DOHH2 (cell line): ENCODE results near the gene AUTS2.

Source experiments
- H3F3A ChIP-seq: fragments of 200-600 bp; sonication (generic), shearing (Covaris generic); 2 replicates; pipeline ENCODE4 v1.6.0; 2016; ENCODE audit warnings: antibody characterized with exemption, mild to moderate bottlenecking; ENCODE audit not compliant: control insufficient read depth, insufficient read depth
- H3K27ac ChIP-seq: fragments of 200-600 bp; sonication (generic); 2 replicates; pipeline ENCODE4 v1.5.1; 2014; ENCODE audit warnings: low read depth, mild to moderate bottlenecking, low read length, moderate library complexity
- H3K27me3 ChIP-seq: fragments of 200-600 bp; sonication (generic); 2 replicates; pipeline ENCODE4 v1.6.1; 2014; ENCODE audit warnings: mild to moderate bottlenecking, low read length, mixed read lengths; ENCODE audit not compliant: control insufficient read depth
- H3K36me3 ChIP-seq: fragments of 200-600 bp; sonication (generic); 2 replicates; pipeline ENCODE4 v1.6.1; 2014; ENCODE audit warnings: mild to moderate bottlenecking, low read length, moderate library complexity, mixed read lengths; ENCODE audit not compliant: control insufficient read depth
- H3K4me1 ChIP-seq: fragments of 200-600 bp; sonication (generic); 2 replicates; pipeline ENCODE4 v1.6.1; 2014; ENCODE audit warnings: mild to moderate bottlenecking, low read length, mixed read lengths; ENCODE audit not compliant: control insufficient read depth
- H3K4me2 ChIP-seq: fragments of 200-600 bp; sonication (generic); 2 replicates; pipeline ENCODE4 v1.6.0; 2014; ENCODE audit warnings: mild to moderate bottlenecking, low read length, moderate library complexity
- H3K4me3 ChIP-seq: fragments of 200-600 bp; sonication (generic); 2 replicates; pipeline ENCODE4 v1.5.1; 2014; ENCODE audit warnings: mild to moderate bottlenecking, low read length, mixed read lengths
- H3K79me2 ChIP-seq: fragments of 200-600 bp; sonication (generic); 2 replicates; pipeline ENCODE4 v1.6.1; 2014; ENCODE audit warnings: mild to moderate bottlenecking, low read length, mixed read lengths; ENCODE audit not compliant: control insufficient read depth
- H3K9me2 ChIP-seq: fragments of 200-600 bp; sonication (generic); replicated peaks from 2 replicates; pipeline ENCODE4 v1.6.1; 2014; ENCODE audit warnings: mild to moderate bottlenecking, low read length, mixed read lengths; ENCODE audit not compliant: control insufficient read depth
- H3K9me3 ChIP-seq: fragments of 200-600 bp; sonication (generic); 2 replicates; pipeline ENCODE4 v1.6.1; 2014; ENCODE audit warnings: antibody characterized with exemption, low read length, mixed read lengths; ENCODE audit not compliant: control insufficient read depth, insufficient read depth
- H4K20me1 ChIP-seq: fragments of 200-600 bp; sonication (generic); 2 replicates; pipeline ENCODE4 v1.6.0; 2014; ENCODE audit warnings: low read depth, mild to moderate bottlenecking, antibody characterized with exemption, low read length, moderate library complexity; ENCODE audit not compliant: control insufficient read depth, insufficient read depth
- CTCF ChIP-seq: fragments of 200-600 bp; sonication (generic); IDR thresholded peaks from one replicate; pipeline ENCODE4 v1.5.1; 2014; ENCODE audit warnings: antibody characterized with exemption, mild to moderate bottlenecking, low read depth, low read length; ENCODE audit not compliant: poor library complexity, severe bottlenecking
- EZH2phosphoT487 ChIP-seq: fragments of 200-600 bp; sonication (generic); IDR thresholded peaks from 2 replicates; pipeline ENCODE4 v1.6.1; 2017; ENCODE audit warnings: borderline replicate concordance, mild to moderate bottlenecking, antibody characterized with exemption, low read length, moderate library complexity, mixed read lengths

The AUTS2 gene

DNA sequence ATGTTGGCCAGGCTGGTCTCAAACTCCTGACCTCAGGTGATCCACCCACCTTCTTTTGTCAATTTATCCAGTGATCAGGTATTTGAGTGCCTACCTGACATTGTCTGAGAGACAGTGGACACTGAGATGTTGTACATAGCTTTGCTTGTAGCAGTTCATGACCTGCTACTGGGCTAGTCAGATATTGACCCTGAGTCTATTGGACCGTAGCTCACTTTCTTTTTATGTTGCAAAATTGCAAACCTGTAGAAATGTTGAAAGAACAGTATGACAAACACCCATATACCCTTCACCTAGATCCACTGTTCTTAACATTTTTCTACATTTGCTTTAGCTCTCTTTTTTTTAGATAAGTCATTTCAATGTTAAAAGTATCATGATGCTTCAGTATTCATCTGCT lies 1123.2 kb downstream of the AUTS2 start:
- H3K4me3 ChIP-seq: no peak overlapping the region
- peaks cover 26% of the 10 kb centered on the region for H3K4me1 ChIP-seq
- H3K27ac ChIP-seq: no peak overlapping the region
- no peaks in the 10 kb centered on the region for H3K9me2 ChIP-seq
- H3K9me3 ChIP-seq: no peaks in the 10 kb centered on the region
- peaks cover 3% of the 10 kb centered on the region for H3K36me3 ChIP-seq
- H3F3A ChIP-seq: no peaks in the 10 kb centered on the region
- peaks cover 81% of the 10 kb centered on the region for H3K79me2 ChIP-seq
- no peak overlapping the region for H3K4me2 ChIP-seq
- H4K20me1 ChIP-seq: peaks cover 24% of the 10 kb centered on the region
- no peaks in the 10 kb centered on the region for H3K27me3 ChIP-seq
- no peak for TF ChIP-seq CTCF
- no peak for TF ChIP-seq EZH2phosphoT487

- TF ChIP-seq CTCF (no peak), EZH2phosphoT487 (no peak)
These were observed 1125.1 kb downstream of the AUTS2 start for GRCh38 chr7:70723339-70723738.

GRCh38 chr7:70725448-70725847 lies 1127.2 kb downstream of the AUTS2 start:
- TF ChIP-seq CTCF (no peak), EZH2phosphoT487 (no peak)
- peaks cover 84% of the 10 kb centered on the region for H3K79me2 ChIP-seq

More at GRCh38 chr7:70723339-70723738, 1125.1 kb downstream of the AUTS2 start:
- Histone ChIP-seq H3K9me2 (no peaks in the 10 kb centered on the region), H3K4me2 (no peak overlapping the region), H3F3A (no peaks in the 10 kb centered on the region), H3K36me3 (peaks cover 3% of the 10 kb centered on the region; the same call in 1 of the 2 replicates), H3K27ac (no peak overlapping the region), H4K20me1 (peaks cover 9% of the 10 kb centered on the region; the same call in 1 of the 2 replicates), H3K79me2 (peaks cover 80% of the 10 kb centered on the region), H3K9me3 (no peaks in the 10 kb centered on the region), H3K4me1 (peaks cover 9% of the 10 kb centered on the region), H3K4me3 (no peak overlapping the region), H3K27me3 (no peaks in the 10 kb centered on the region)

DNA sequence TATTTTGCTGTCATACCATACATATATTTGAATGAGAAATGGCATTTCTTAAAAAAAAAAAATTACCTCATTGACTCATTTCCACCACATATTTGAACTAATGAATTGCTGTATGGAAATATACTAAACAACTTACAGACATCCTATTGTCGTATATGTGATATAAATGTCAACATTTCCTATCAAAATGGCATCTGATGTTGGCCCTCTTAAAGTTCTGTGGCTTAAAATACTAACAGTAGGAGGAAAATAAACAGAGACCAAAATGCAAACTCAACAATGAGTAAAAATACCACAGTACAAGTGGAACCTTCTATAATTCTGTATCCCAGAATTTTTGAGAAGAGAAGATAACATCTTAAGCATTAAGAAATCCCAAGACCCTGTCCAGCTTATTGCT lies 1128.0 kb downstream of the AUTS2 start:
- peaks cover 13% of the 10 kb centered on the region for H3K4me1 ChIP-seq
- no peak overlapping the region for H3K4me2 ChIP-seq
- H3K27ac ChIP-seq: no peak overlapping the region
- no peaks in the 10 kb centered on the region for H3K27me3 ChIP-seq
- no peaks in the 10 kb centered on the region for H3F3A ChIP-seq
- no peak overlapping the region for H3K4me3 ChIP-seq
- H3K36me3 ChIP-seq: peaks cover 6% of the 10 kb centered on the region; the same call in 1 of the 2 replicates
- no peaks in the 10 kb centered on the region for H3K9me2 ChIP-seq
- peaks cover 86% of the 10 kb centered on the region for H3K79me2 ChIP-seq
- TF ChIP-seq CTCF: no peak
- no peaks in the 10 kb centered on the region for H3K9me3 ChIP-seq
- peaks cover 5% of the 10 kb centered on the region; the same call in 1 of the 2 replicates for H4K20me1 ChIP-seq

More at GRCh38 chr7:70725448-70725847, 1127.2 kb downstream of the AUTS2 start:
- H3K4me3 ChIP-seq: no peak overlapping the region
- H3K4me1 ChIP-seq: peaks cover 13% of the 10 kb centered on the region
- H3K9me3 ChIP-seq: no peaks in the 10 kb centered on the region
- no peaks in the 10 kb centered on the region for H3F3A ChIP-seq
- no peaks in the 10 kb centered on the region for H3K9me2 ChIP-seq
- H3K27ac ChIP-seq: no peak overlapping the region
- H3K4me2 ChIP-seq: no peak overlapping the region
- H3K36me3 ChIP-seq: peaks cover 8% of the 10 kb centered on the region
- H3K27me3 ChIP-seq: no peaks in the 10 kb centered on the region
- H4K20me1 ChIP-seq: peaks cover 9% of the 10 kb centered on the region; the same call in 1 of the 2 replicates
